HG03039 (cell line): ENCODE data around the gene EDA.

Source experiments
- ATAC-seq: cut with Tn5 transposase; IDR thresholded peaks from one replicate; pipeline ENCODE4 v1.9.1; 2021; ENCODE audit warnings: mild to moderate bottlenecking, moderate library complexity; ENCODE audit not compliant: unreplicated experiment

EDA gene

GRCh38 chrX:70054391-70054790, 438.5 kb downstream of the EDA start:
- no peak for ATAC-seq

- ATAC-seq: no peak
Measured at GRCh38 chrX:70062076-70062475, 446.2 kb downstream of the EDA start, which contains the start of gene OTUD6A. Gene OTUD6A, plus strand, starts transcription at chrX:70062457. Its CDS starts 68 bp downstream, at chrX:70062525.

GRCh38 chrX:70062961-70063550, 447.1 kb downstream of the EDA start:
- no peak for ATAC-seq

- ATAC-seq: no peak
Measured at GRCh38 chrX:70066646-70067045, 450.7 kb downstream of the EDA start.

GRCh38 chrX:70079297-70079696, 463.4 kb downstream of the EDA start:
- no peak for ATAC-seq

GRCh38 chrX:70079870-70080269, 464.0 kb downstream of the EDA start:
- ATAC-seq: no peak

GRCh38 chrX:70082723-70083122, 466.8 kb downstream of the EDA start:
- ATAC-seq: no peak

GRCh38 chrX:70084592-70085240, 468.8 kb downstream of the EDA start:
- no peak for ATAC-seq

- ATAC-seq: no peak
Measured at GRCh38 chrX:70087857-70088630, 472.1 kb downstream of the EDA start.

GRCh38 chrX:70088751-70089150, 472.8 kb downstream of the EDA start:
- no peak for ATAC-seq
